GM04504 (cell line): ENCODE data around the gene AWAT2.

Experiments
- DNase-seq: peaks from one replicate; pipeline ENCODE4 v3.0.0-alpha.2; 2012; ENCODE audit warnings: low read depth

The AWAT2 gene

GRCh38 chrX:69996113-69996468, 53.6 kb downstream of the AWAT2 start:
- no peak for DNase-seq

GRCh38 chrX:69995362-69996112, 54.2 kb downstream of the AWAT2 start:
- no peak for DNase-seq

- DNase-seq, result no peak
Measured at GRCh38 chrX:69993494-69993893, 56.2 kb downstream of the AWAT2 start.

- no peak for DNase-seq
Measured at GRCh38 chrX:69991685-69992084, 58.1 kb downstream of the AWAT2 start.
